ENCODE measurements around the gene NTMT1. TPM values are rescaled to one million over a fixed set of nuclear protein-coding genes. Genes with fewer than 3 reads are reported as not detected.

The NTMT1 gene
- total RNA-seq, 1 experiment from 2014 or later, result 84.8 TPM

GRCh38 chr9:129624168-129624759 is 1.7 kb upstream of the NTMT1 start:
- Histone ChIP-seq H3K36me3 (ENCODE audit: control insufficient read depth in 1 of 2, insufficient read depth in 2 of 2, low read length in 2 of 2) (peaks cover 5 to 17% of the 10 kb centered on the region in 2 experiments; a peak in 3 of 4 replicates), H3K79me2 (ENCODE audit: insufficient read depth, low read length) (peaks cover 33% of the 10 kb centered on the region), H3K4me2 (ENCODE audit: low read length) (no peak overlapping the region), H3K4me1 (ENCODE audit: control insufficient read depth in 1 of 2, insufficient read depth in 2 of 2, low read length in 2 of 2) (peaks cover 11 to 43% of the 10 kb centered on the region in 2 experiments), H3K27me3 (ENCODE audit: insufficient read depth, low read length) (no peaks in the 10 kb centered on the region), H3K4me3 (replicated peaks in 1 of 2; ENCODE audit: low read depth in 1 of 2, low read length in 2 of 2) (no peak overlapping the region), H3K9ac (ENCODE audit: low read length) (no peak overlapping the region), H3K9me2 (ENCODE audit: insufficient read depth) (no peaks in the 10 kb centered on the region), H3K27ac (ENCODE audit: low read depth, low read length) (peak overlapping the region; percentile 2; the same call in 1 of the 2 replicates), H4K20me1 (ENCODE audit: insufficient read depth) (peaks cover 15% of the 10 kb centered on the region; the same call in 1 of the 2 replicates), H2AFZ (ENCODE audit: low read depth, low read length, poor library complexity, severe bottlenecking) (no peak overlapping the region), H3K9me3 (ENCODE audit: control insufficient read depth in 1 of 2, insufficient read depth in 1 of 2, low read depth in 1 of 2, low read length in 2 of 2) (no peaks in the 10 kb centered on the region)
- ATAC-seq (peak; percentile 49), DNase-seq (ENCODE audit: low read depth, low spot score) (peak; percentile 45)
- ChIA-PET RAD21 (ENCODE audit: low non-redundant PET in 1 of 2, low total read pairs in 2 of 2, uncharacterized antibody in 2 of 2, unreplicated experiment in 2 of 2) (interaction anchor here (1.1 to 2.0 kb wide), 4 partner anchors 10 to 493 kb away, joined by 5 to 9 read pairs (median 7); no protein-coding TSS in a partner anchor), CTCF (interaction anchor here (0.5 to 4.4 kb wide), 21 partner anchors 9 to 543 kb away, joined by 3 to 91 read pairs (median 4); partner anchors contain the start of genes DOLPP1 and IER5L), POLR2A (interaction anchor here (1.2 to 3.8 kb wide), 8 partner anchors 16 to 493 kb away, joined by 3 to 26 read pairs (median 4); partner anchors contain the start of gene IER5L)
- no TSS peak for BruUV-seq (replicated peaks)
- intact Hi-C loops (cut with micrococcal nuclease), result loop anchor here (1.0 kb wide), 2 partner anchors 485 to 493 kb away; no protein-coding TSS in a partner anchor
- no peak for TF ChIP-seq ZFX (IDR thresholded peaks at IDR 0.05)
- TF ChIP-seq SRF (IDR thresholded peaks at IDR 0.05; ENCODE audit: low read depth), result no peak
- TF ChIP-seq EZH2phosphoT487 (IDR thresholded peaks at IDR 0.05; ENCODE audit: borderline replicate concordance), result no peak
- TF ChIP-seq CTCF (IDR thresholded peaks at IDR 0.05 in 2 of 3, conservative IDR thresholded peaks at IDR 0.05 in 1 of 3; ENCODE audit: borderline replicate concordance in 1 of 3, insufficient read depth in 1 of 3, low read depth in 2 of 3, low read length in 2 of 3), result peak; percentile 77 to 88 (median 87)
- no peak for TF ChIP-seq YY1 (IDR thresholded peaks at IDR 0.05; ENCODE audit: extremely low read depth, insufficient replicate concordance, low read depth, low read length)
- TF ChIP-seq JUND (IDR thresholded peaks at IDR 0.05), result no peak
- TF ChIP-seq ELF1 (IDR thresholded peaks at IDR 0.05; ENCODE audit: borderline replicate concordance, low read depth), result no peak
- no peak for TF ChIP-seq POLR2AphosphoS5 (IDR thresholded peaks at IDR 0.05; ENCODE audit: low read depth, low read length)
- peak; percentile 82 for TF ChIP-seq RAD21 (IDR thresholded peaks at IDR 0.05; ENCODE audit: low read depth)
- TF ChIP-seq REST (IDR thresholded peaks at IDR 0.05; ENCODE audit: low read depth), result no peak
- TF ChIP-seq ZNF274 (IDR thresholded peaks at IDR 0.05; ENCODE audit: low read depth, low read length), result no peak
- no peak for TF ChIP-seq ATF3 (IDR thresholded peaks at IDR 0.05)
- TF ChIP-seq EZH2 (IDR thresholded peaks at IDR 0.05), result no peak
- TF ChIP-seq SP1 (IDR thresholded peaks at IDR 0.05; ENCODE audit: low read depth), result no peak
- TF ChIP-seq ZBTB33 (IDR thresholded peaks at IDR 0.05; ENCODE audit: extremely low read depth, insufficient replicate concordance, low read length), result no peak
- TF ChIP-seq EGR1 (IDR thresholded peaks at IDR 0.05; ENCODE audit: low read depth), result no peak
- TF ChIP-seq CBX3 (IDR thresholded peaks at IDR 0.05; ENCODE audit: low read depth), result no peak
- TF ChIP-seq POLR2A (IDR thresholded peaks at IDR 0.05; ENCODE audit: borderline replicate concordance, extremely low read depth, insufficient read depth, insufficient read length), result no peak
- no peak for TF ChIP-seq CEBPB (IDR thresholded peaks at IDR 0.05; ENCODE audit: low read depth)
- TF ChIP-seq FOSL1 (IDR thresholded peaks at IDR 0.05; ENCODE audit: low read depth), result no peak

Data from HCT116 (cell line).